GM12873 (cell line): ENCODE results near the gene MXRA7.

Source experiments
- TF ChIP-seq, protein P1 (sequence below): IDR thresholded peaks from 2 replicates; pipeline ENCODE4 v1.5.1; 2012; ENCODE audit warnings: low read depth, mild to moderate bottlenecking, moderate library complexity, low read length, control low read depth; ENCODE audit not compliant: insufficient read depth; ENCODE audit errors: missing control alignments

Gene MXRA7

GRCh38 chr17:76687298-76688164, 23.2 kb downstream of the MXRA7 start:
- TF ChIP-seq, protein P1, sequence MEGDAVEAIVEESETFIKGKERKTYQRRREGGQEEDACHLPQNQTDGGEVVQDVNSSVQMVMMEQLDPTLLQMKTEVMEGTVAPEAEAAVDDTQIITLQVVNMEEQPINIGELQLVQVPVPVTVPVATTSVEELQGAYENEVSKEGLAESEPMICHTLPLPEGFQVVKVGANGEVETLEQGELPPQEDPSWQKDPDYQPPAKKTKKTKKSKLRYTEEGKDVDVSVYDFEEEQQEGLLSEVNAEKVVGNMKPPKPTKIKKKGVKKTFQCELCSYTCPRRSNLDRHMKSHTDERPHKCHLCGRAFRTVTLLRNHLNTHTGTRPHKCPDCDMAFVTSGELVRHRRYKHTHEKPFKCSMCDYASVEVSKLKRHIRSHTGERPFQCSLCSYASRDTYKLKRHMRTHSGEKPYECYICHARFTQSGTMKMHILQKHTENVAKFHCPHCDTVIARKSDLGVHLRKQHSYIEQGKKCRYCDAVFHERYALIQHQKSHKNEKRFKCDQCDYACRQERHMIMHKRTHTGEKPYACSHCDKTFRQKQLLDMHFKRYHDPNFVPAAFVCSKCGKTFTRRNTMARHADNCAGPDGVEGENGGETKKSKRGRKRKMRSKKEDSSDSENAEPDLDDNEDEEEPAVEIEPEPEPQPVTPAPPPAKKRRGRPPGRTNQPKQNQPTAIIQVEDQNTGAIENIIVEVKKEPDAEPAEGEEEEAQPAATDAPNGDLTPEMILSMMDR = no peak

DNA sequence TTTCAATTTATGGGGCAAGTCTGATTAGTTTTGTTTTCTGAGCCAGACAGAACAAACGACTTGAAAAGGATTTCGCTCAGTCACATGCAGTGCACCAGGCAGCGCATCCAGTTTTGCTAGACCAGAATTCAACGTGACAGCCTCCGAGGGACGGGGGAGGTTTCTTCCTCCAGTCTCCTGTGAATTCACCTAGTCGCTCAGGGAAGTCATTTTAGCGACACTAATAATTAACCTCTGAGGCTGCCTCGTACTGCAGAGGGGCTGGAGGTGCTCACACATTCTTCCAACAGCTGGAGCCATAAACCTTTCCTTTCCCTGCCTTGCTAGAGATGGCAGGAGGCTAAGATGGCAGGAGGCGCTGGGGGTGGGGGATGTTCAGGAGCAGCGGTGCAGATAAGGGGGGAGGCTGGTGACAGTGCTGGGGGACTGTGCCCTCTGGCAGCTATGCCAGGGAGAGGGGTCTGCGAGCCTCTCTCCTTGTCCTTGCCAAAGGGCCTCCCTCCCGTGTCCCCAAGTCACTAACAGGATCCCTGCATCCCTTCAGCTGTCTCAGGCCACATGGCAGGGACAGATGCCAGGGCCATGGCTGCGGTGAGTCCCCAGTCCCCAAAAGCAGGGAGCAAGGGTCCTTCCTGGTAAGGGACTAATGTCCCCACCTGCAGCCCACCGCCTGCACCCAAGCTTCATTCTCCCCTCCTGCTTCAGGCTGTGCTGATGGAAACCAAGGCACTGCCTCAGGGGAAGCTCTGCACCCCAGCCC, 24.0 kb downstream of the MXRA7 start:
- TF ChIP-seq, protein P1 = no peak

DNA sequence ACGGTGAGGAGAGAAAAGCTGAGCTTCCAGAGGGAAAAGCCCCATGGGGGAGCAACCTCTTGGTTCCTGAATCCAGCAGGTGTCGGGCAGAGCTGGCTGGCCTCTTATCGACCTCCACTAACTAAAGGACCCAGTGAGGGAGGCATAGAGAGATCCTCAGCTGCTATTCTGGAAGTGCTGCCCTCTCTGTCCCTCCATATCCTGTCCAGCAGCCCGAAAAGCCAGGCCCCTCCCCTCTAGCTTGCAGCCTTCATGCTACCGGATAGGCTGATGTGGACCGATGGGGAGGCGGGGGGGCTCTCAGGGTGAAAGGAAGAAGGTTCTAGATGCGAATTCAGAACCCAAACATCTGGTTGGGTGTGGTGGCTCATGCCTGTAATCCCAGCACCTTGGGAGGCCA, 24.9 kb downstream of the MXRA7 start:
- TF ChIP-seq, protein P1 = no peak

DNA sequence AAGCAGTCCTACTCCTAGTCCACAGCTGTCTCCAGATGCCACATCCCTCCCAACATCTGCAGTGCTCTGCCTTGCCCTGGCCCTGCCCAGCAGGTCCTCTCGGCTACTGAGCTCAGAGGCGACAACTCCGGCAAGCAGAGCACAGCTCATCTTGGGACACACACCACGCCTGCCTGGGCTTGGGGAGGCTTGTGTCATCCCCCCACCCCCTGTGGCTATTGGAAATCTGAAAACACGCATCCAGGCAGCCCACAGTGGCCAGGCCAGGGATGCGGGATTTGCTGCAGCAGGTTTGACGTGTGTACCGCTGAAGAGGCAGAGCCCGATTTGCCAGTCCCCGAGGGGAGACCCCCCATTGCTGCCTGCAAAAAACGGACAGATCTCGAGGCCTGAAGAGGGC, 25.4 kb downstream of the MXRA7 start:
- TF ChIP-seq, protein P1 = no peak

DNA sequence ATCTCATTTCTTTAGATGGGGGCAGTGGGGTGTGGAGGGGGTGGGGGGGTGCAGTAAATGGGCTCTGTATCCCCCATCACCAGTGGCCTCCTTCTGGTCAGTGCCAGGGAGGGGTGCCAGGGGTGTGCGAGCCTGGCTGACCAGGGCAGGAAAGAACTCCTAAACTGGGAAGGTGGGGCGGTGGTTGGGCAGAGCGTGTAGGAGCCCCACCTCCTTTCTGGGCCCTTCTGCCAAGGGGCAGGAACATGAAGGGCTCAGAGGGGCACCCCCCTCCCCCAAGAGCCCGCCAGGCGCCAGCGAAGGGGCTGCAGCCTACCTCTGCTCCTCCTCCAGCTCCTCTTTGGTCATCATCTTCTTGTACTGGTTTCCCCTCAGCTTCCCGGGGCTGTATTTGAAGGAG, 26.0 kb downstream of the MXRA7 start:
- TF ChIP-seq, protein P1 = no peak

DNA sequence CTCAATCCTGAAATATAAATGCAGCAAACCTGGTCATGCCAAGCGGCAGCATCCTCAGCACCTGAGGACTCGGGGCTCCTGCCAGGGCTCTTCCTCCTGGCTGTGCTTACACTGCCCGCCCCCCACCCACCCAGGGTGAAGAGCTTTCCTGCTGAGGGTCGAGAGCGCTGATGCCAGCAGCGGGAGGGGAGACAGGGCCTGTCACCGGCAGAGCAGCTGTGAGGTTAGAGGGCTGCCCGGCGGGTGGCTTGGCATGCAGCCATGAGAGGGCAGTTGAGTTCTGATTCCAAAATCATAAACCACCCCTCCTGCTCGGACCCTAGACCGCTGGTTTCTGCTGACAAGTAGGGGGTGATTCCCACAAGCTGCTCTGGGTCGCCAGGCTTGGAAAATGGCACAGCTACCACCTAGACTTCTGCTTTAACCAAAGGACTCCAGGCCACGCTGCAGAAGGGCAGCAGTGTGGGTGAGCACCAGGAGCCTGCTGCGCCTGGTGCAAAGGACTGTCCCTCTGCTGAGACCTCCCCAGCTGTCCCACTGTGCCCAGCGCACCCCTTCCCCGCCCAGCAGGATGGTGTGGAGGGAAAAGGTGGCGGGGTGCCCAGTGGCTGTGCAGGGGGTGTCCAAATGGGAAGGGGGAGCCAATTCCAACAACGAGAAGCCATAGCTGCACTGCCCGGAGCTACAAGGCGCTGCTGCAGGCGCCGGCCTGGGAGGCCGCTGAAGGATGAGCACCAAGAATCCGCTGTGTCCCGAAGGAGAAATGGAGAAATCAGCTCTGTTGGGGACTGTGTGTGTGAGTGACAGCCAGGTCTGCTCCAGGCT, 26.6 kb downstream of the MXRA7 start:
- TF ChIP-seq, protein P1 = no peak
